Measurements from ENCODE around the gene TOMT. TPM values are rescaled to one million over a fixed set of nuclear protein-coding genes. Genes with fewer than 3 reads are reported as not detected.

The TOMT gene
- total RNA-seq, 1 experiment from 2014 or later: not detected

DNA sequence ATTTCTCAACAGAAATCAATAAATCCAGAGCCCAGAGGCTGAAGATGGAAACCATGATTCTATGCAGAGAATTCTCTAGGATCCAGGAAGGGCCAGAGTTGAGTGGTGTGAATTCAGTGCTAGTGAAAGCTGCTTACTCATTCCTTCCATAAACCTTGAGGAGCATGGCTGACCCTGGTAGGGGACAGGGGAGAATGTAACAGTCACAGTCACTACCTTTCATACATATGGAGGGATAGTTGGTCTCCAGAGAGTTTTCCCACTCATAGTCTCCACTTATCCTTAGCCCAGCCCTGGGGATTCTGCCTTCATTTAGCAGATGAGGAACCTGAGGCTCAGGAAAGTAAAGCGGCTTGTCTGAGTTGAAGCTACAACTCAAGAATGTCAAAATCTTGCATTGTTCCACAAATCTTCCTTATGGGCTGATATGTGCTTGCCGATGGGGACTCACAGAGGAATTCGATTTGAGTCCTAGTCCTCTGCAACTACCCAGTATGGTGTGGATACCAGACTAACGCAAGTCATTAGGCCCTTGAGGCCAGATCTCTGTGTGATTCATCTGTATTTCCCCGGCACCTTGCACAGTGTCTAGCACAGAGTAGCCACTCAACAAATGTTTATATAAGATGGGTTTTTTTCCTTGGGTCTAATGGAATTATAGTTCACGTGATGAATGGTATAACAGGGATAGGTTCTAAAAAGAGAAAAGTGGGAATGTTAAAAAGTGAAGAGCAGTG, 10.5 kb downstream of the TOMT start:
- Histone ChIP-seq H3K9ac (ENCODE audit: low read length) (no peak overlapping the region), H3K4me3 (ENCODE audit: low read length) (no peak overlapping the region), H3K9me2 (replicated peaks; ENCODE audit: low read length) (no peaks in the 10 kb centered on the region), H4K20me1 (ENCODE audit: low read length) (no peaks in the 10 kb centered on the region), H3K27me3 (ENCODE audit: low read length) (no peaks in the 10 kb centered on the region), H3K4me2 (ENCODE audit: low read length) (no peak overlapping the region), H3F3A (ENCODE audit: low read length, unreplicated experiment) (no peaks in the 10 kb centered on the region), H3K79me2 (ENCODE audit: low read length) (no peaks in the 10 kb centered on the region), H3K4me1 (ENCODE audit: insufficient read depth, low read length) (peaks cover 16% of the 10 kb centered on the region), H3K27ac (ENCODE audit: low read length) (no peak overlapping the region), H2AFZ (ENCODE audit: low read length) (peak overlapping the region; percentile 8; the same call in 1 of the 2 replicates), H3K36me3 (ENCODE audit: low read depth, low read length) (no peaks in the 10 kb centered on the region), H3K9me3 (ENCODE audit: low read length) (no peaks in the 10 kb centered on the region)
- TF ChIP-seq, protein P1, sequence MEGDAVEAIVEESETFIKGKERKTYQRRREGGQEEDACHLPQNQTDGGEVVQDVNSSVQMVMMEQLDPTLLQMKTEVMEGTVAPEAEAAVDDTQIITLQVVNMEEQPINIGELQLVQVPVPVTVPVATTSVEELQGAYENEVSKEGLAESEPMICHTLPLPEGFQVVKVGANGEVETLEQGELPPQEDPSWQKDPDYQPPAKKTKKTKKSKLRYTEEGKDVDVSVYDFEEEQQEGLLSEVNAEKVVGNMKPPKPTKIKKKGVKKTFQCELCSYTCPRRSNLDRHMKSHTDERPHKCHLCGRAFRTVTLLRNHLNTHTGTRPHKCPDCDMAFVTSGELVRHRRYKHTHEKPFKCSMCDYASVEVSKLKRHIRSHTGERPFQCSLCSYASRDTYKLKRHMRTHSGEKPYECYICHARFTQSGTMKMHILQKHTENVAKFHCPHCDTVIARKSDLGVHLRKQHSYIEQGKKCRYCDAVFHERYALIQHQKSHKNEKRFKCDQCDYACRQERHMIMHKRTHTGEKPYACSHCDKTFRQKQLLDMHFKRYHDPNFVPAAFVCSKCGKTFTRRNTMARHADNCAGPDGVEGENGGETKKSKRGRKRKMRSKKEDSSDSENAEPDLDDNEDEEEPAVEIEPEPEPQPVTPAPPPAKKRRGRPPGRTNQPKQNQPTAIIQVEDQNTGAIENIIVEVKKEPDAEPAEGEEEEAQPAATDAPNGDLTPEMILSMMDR (conservative IDR thresholded peaks at IDR 0.05; ENCODE audit: low read depth, low read length): no peak
- TF ChIP-seq EZH2 (IDR thresholded peaks at IDR 0.05; ENCODE audit: low read length, unreplicated experiment) (no peak), EZH2phosphoT487 (IDR thresholded peaks at IDR 0.05; ENCODE audit: borderline replicate concordance, low read length) (no peak)
- DNase-seq (no peak), ATAC-seq (no peak)
- POLR2A ChIA-PET (ENCODE audit: unreplicated experiment): no interaction called here
- no TSS peak for BruUV-seq (replicated peaks)
- CTCF ChIA-PET: no interaction called here
- intact Hi-C loops (cut with micrococcal nuclease): no loop called here

DNA sequence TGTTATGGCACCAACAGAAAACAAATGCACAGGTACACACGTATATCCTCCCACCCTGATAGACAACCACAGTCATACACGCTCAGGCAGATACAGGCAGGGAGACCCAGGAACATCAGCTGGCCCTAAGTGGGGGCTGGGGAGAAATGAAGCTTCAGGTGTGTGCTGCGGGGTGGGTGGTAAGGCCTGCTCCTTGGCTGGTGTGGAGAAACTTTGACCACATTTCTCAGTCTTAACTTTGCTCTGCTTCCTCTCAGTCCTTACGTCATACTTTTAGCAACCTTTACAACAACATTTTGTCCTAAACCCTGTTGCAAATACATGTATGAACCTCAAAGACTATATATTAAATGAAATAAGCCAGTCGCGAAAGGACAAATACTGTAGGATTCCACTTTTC, 13.5 kb downstream of the TOMT start:
- Histone ChIP-seq H3K4me1 (ENCODE audit: insufficient read depth, low read length) (no peaks in the 10 kb centered on the region), H3K9me2 (replicated peaks; ENCODE audit: low read length) (no peaks in the 10 kb centered on the region), H3K4me2 (ENCODE audit: low read length) (no peak overlapping the region), H3K79me2 (ENCODE audit: low read length) (no peaks in the 10 kb centered on the region), H3F3A (ENCODE audit: low read length, unreplicated experiment) (no peaks in the 10 kb centered on the region), H3K9me3 (ENCODE audit: low read length) (no peaks in the 10 kb centered on the region), H2AFZ (ENCODE audit: low read length) (no peak overlapping the region), H3K4me3 (ENCODE audit: low read length) (no peak overlapping the region), H3K36me3 (ENCODE audit: low read depth, low read length) (no peaks in the 10 kb centered on the region), H4K20me1 (ENCODE audit: low read length) (no peaks in the 10 kb centered on the region), H3K9ac (ENCODE audit: low read length) (no peak overlapping the region), H3K27ac (ENCODE audit: low read length) (no peak overlapping the region), H3K27me3 (ENCODE audit: low read length) (no peaks in the 10 kb centered on the region)
- TF ChIP-seq EZH2phosphoT487 (IDR thresholded peaks at IDR 0.05; ENCODE audit: borderline replicate concordance, low read length): no peak
- TF ChIP-seq EZH2 (IDR thresholded peaks at IDR 0.05; ENCODE audit: low read length, unreplicated experiment): no peak
- POLR2A ChIA-PET (ENCODE audit: unreplicated experiment): interaction anchor here (0.6 kb wide), 1 partner anchor 135 kb away, joined by 3 read pairs; no protein-coding TSS in a partner anchor
- ATAC-seq (no peak), DNase-seq (no peak)
- intact Hi-C loops (cut with micrococcal nuclease): no loop called here
- BruUV-seq (replicated peaks): no TSS peak
- CTCF ChIA-PET: no interaction called here

- Histone ChIP-seq H3K4me1 (ENCODE audit: insufficient read depth, low read length) (no peaks in the 10 kb centered on the region), H3K79me2 (ENCODE audit: low read length) (no peaks in the 10 kb centered on the region), H3K9ac (ENCODE audit: low read length) (no peak overlapping the region), H3K4me3 (ENCODE audit: low read length) (no peak overlapping the region), H3K9me3 (ENCODE audit: low read length) (no peaks in the 10 kb centered on the region), H3K36me3 (ENCODE audit: low read depth, low read length) (no peaks in the 10 kb centered on the region), H2AFZ (ENCODE audit: low read length) (no peak overlapping the region), H3K27me3 (ENCODE audit: low read length) (no peaks in the 10 kb centered on the region), H3K4me2 (ENCODE audit: low read length) (no peak overlapping the region), H3K9me2 (replicated peaks; ENCODE audit: low read length) (no peaks in the 10 kb centered on the region), H4K20me1 (ENCODE audit: low read length) (no peaks in the 10 kb centered on the region), H3K27ac (ENCODE audit: low read length) (no peak overlapping the region), H3F3A (ENCODE audit: low read length, unreplicated experiment) (no peaks in the 10 kb centered on the region)
- DNase-seq (no peak), ATAC-seq (no peak)
- TF ChIP-seq EZH2phosphoT487 (IDR thresholded peaks at IDR 0.05; ENCODE audit: borderline replicate concordance, low read length): no peak
- TF ChIP-seq EZH2 (IDR thresholded peaks at IDR 0.05; ENCODE audit: low read length, unreplicated experiment): no peak
- TF ChIP-seq, protein P1 (conservative IDR thresholded peaks at IDR 0.05; ENCODE audit: low read depth, low read length): no peak
- POLR2A ChIA-PET (ENCODE audit: unreplicated experiment): no interaction called here
- CTCF ChIA-PET: no interaction called here
- no TSS peak for BruUV-seq (replicated peaks)
- intact Hi-C loops (cut with micrococcal nuclease): no loop called here
These were observed 15.2 kb downstream of the TOMT start for GRCh38 chr11:72120930-72121329.
